IMR-90 (cell line): ENCODE results near the gene ASB16.

Experiments
- USF2 ChIP-seq: fragments of 150-350 bp; IDR thresholded peaks from 2 replicates; pipeline ENCODE4 v1.6.1; 2017; ENCODE audit warnings: mild to moderate bottlenecking, antibody characterized with exemption, low read length, low read depth
- TF ChIP-seq, protein P1 (sequence below): conservative IDR thresholded peaks from 2 replicates; pipeline ENCODE4 v1.5.1; 2012; ENCODE audit warnings: mild to moderate bottlenecking, low read depth, low read length, improper control_type of control experiment

GRCh38 chr17:44216173-44216572 is 45.7 kb downstream of the ASB16 start:
- TF ChIP-seq USF2, result no peak
- TF ChIP-seq, protein P1, sequence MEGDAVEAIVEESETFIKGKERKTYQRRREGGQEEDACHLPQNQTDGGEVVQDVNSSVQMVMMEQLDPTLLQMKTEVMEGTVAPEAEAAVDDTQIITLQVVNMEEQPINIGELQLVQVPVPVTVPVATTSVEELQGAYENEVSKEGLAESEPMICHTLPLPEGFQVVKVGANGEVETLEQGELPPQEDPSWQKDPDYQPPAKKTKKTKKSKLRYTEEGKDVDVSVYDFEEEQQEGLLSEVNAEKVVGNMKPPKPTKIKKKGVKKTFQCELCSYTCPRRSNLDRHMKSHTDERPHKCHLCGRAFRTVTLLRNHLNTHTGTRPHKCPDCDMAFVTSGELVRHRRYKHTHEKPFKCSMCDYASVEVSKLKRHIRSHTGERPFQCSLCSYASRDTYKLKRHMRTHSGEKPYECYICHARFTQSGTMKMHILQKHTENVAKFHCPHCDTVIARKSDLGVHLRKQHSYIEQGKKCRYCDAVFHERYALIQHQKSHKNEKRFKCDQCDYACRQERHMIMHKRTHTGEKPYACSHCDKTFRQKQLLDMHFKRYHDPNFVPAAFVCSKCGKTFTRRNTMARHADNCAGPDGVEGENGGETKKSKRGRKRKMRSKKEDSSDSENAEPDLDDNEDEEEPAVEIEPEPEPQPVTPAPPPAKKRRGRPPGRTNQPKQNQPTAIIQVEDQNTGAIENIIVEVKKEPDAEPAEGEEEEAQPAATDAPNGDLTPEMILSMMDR, result no peak
